MM.1S (cell line): ENCODE results near the gene AP5S1.

ENCODE experiments used
- DNase-seq: peaks from one replicate; pipeline ENCODE4 v3.0.0-alpha.2; 2015
- H2AFZ ChIP-seq: fragments of 300-600 bp; sonication (generic); 2 replicates; pipeline ENCODE4 v1.6.0; 2016; ENCODE audit warnings: antibody characterized with exemption, low read length
- H3F3A ChIP-seq: fragments of 300-600 bp; sonication (generic); 2 replicates; pipeline ENCODE4 v1.6.1; 2016; ENCODE audit warnings: mild to moderate bottlenecking, antibody characterized with exemption, low read length, moderate library complexity, mixed read lengths; ENCODE audit not compliant: insufficient read depth
- H3K27ac ChIP-seq: fragments of 300-600 bp; sonication (generic); 2 replicates; pipeline ENCODE4 v1.5.1; 2016; ENCODE audit warnings: mild to moderate bottlenecking, low read length
- H3K27me3 ChIP-seq: fragments of 300-600 bp; sonication (generic); replicated peaks from 2 replicates; pipeline ENCODE4 v1.6.0; 2016; ENCODE audit warnings: low read length; ENCODE audit not compliant: insufficient read depth
- H3K36me3 ChIP-seq: fragments of 300-600 bp; sonication (generic); replicated peaks from 2 replicates; pipeline ENCODE4 v1.6.1; 2016; ENCODE audit warnings: mild to moderate bottlenecking, low read length, mixed read lengths; ENCODE audit not compliant: insufficient read depth
- H3K4me1 ChIP-seq: fragments of 300-600 bp; sonication (generic); 2 replicates; pipeline ENCODE4 v1.6.1; 2016; ENCODE audit warnings: low read length, mixed read lengths
- H3K4me2 ChIP-seq: fragments of 300-600 bp; sonication (generic); 2 replicates; pipeline ENCODE4 v1.6.0; 2016; ENCODE audit warnings: low read depth, low read length
- H3K4me3 ChIP-seq: fragments of 300-600 bp; sonication (generic); 2 replicates; pipeline ENCODE4 v1.5.1; 2016; ENCODE audit warnings: low read length, mixed read lengths
- H3K79me2 ChIP-seq: fragments of 300-600 bp; sonication (generic); 2 replicates; pipeline ENCODE4 v1.6.1; 2016; ENCODE audit warnings: mixed run types, low read length, mixed read lengths
- H3K9ac ChIP-seq: fragments of 300-600 bp; sonication (generic); 2 replicates; pipeline ENCODE4 v1.6.1; 2016; ENCODE audit warnings: low read length, mixed read lengths
- H3K9me2 ChIP-seq: fragments of 300-600 bp; sonication (generic); replicated peaks from 2 replicates; pipeline ENCODE4 v1.6.1; 2016; ENCODE audit warnings: mild to moderate bottlenecking, low read length, mixed read lengths; ENCODE audit not compliant: insufficient read depth
- H3K9me3 ChIP-seq: fragments of 300-600 bp; sonication (generic); replicated peaks from 2 replicates; pipeline ENCODE4 v1.6.1; 2016; ENCODE audit warnings: mild to moderate bottlenecking, low read length, mixed read lengths; ENCODE audit not compliant: insufficient read depth
- H4K20me1 ChIP-seq: fragments of 300-600 bp; sonication (generic); 2 replicates; pipeline ENCODE4 v1.6.1; 2016; ENCODE audit warnings: mild to moderate bottlenecking, low read length, moderate library complexity, mixed read lengths; ENCODE audit not compliant: insufficient read depth
- EZH2 ChIP-seq: fragments of 300-600 bp; sonication (generic); optimal IDR thresholded peaks from 2 replicates; pipeline ENCODE3; 2017; ENCODE audit warnings: low read depth, mild to moderate bottlenecking, antibody characterized with exemption, low read length, mixed read lengths
- EZH2phosphoT487 ChIP-seq: fragments of 300-600 bp; sonication (generic); IDR thresholded peaks from 2 replicates; pipeline ENCODE4 v1.6.1; 2018; ENCODE audit warnings: antibody characterized with exemption, low read length
- TF ChIP-seq, protein P1 (sequence below): fragments of 300-600 bp; sonication (generic); IDR thresholded peaks from 2 replicates; pipeline ENCODE4 v1.5.1; 2016; ENCODE audit warnings: antibody characterized with exemption, low read length, mixed read lengths

AP5S1 gene

DNA sequence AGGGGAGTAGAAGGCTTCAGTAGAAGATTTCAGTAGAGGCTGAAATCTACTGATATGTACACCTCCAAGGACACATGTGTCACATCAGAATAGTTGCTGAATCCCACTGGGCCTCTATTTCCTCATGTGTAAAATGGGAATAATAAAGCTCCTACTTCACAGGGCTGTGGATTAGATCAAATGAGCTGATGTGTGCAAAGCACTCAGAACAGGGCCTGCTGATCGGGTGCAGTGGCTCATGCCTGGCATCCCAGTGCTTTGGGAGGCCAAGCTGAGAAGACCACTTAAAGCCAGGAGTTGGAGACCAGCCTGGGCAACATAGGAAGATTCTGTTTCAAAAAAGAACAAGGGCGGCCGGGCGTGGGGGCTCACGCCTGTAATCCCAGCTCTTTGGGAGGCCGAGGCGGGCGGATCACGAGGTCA is 8.1 kb upstream of the AP5S1 start:
- Histone ChIP-seq H3K4me3 (no peak overlapping the region), H3K79me2 (no peaks in the 10 kb centered on the region), H3K9me3 (no peaks in the 10 kb centered on the region), H3K9ac (no peak overlapping the region), H3F3A (no peaks in the 10 kb centered on the region; the same call in 1 of the 2 replicates), H3K4me2 (no peak overlapping the region), H2AFZ (no peak overlapping the region), H3K4me1 (no peaks in the 10 kb centered on the region), H4K20me1 (no peaks in the 10 kb centered on the region), H3K9me2 (no peaks in the 10 kb centered on the region), H3K27ac (no peak overlapping the region), H3K36me3 (no peaks in the 10 kb centered on the region), H3K27me3 (no peaks in the 10 kb centered on the region)
- DNase-seq, result no peak
- TF ChIP-seq EZH2, result no peak
- TF ChIP-seq EZH2phosphoT487, result no peak
- TF ChIP-seq, protein P1, sequence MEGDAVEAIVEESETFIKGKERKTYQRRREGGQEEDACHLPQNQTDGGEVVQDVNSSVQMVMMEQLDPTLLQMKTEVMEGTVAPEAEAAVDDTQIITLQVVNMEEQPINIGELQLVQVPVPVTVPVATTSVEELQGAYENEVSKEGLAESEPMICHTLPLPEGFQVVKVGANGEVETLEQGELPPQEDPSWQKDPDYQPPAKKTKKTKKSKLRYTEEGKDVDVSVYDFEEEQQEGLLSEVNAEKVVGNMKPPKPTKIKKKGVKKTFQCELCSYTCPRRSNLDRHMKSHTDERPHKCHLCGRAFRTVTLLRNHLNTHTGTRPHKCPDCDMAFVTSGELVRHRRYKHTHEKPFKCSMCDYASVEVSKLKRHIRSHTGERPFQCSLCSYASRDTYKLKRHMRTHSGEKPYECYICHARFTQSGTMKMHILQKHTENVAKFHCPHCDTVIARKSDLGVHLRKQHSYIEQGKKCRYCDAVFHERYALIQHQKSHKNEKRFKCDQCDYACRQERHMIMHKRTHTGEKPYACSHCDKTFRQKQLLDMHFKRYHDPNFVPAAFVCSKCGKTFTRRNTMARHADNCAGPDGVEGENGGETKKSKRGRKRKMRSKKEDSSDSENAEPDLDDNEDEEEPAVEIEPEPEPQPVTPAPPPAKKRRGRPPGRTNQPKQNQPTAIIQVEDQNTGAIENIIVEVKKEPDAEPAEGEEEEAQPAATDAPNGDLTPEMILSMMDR, result no peak

DNA sequence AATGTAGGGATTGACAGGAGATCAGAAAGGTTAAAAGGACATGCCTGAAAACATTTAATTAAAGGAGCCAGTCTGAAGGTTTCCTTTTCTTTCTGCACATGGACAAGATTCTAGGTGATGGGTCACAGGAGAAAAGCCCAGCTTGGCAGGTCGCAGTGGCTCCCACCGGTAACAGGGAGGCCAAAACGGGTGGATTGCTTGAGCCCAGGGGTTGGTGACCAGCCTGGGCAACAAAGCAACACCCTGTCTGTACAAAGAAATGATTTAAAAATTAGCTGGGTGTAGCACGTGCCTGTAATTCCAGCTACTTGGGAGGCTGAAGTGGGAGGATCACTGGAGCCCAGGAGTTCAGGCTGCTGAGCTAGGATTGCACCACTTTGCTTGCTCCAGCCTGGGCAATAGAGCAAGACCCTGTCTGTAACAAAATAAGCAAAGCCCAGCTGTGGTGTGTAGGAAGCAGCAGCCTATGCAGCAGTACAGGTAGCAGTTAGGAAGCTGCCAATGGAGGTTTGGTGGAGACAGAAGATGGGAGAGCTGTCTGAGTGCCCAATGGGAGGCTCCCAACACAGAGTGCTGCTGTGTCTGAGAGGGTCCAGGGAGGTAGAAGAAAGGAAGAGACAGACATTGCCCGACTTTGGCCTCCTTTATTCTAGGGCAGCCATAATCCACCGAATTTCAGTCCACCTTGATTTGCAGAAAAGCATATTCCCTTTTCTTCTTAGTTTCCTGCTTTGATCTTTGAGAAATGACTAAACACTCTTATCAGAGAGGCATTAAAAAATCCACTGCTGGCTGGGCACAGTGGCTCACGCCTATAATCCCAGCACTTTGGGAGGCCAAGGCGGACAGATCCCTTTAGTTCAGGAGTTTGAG is 7.1 kb upstream of the AP5S1 start:
- Histone ChIP-seq H3K27ac (no peak overlapping the region), H2AFZ (no peak overlapping the region), H3K79me2 (no peaks in the 10 kb centered on the region), H3K4me1 (no peaks in the 10 kb centered on the region), H3K9me2 (no peaks in the 10 kb centered on the region), H4K20me1 (no peaks in the 10 kb centered on the region), H3K36me3 (no peaks in the 10 kb centered on the region), H3F3A (no peaks in the 10 kb centered on the region), H3K4me3 (no peak overlapping the region), H3K27me3 (no peaks in the 10 kb centered on the region), H3K9ac (no peak overlapping the region), H3K9me3 (no peaks in the 10 kb centered on the region), H3K4me2 (no peak overlapping the region)
- no peak for TF ChIP-seq EZH2
- TF ChIP-seq, protein P1, result no peak
- no peak for TF ChIP-seq EZH2phosphoT487
- DNase-seq, result no peak

DNA sequence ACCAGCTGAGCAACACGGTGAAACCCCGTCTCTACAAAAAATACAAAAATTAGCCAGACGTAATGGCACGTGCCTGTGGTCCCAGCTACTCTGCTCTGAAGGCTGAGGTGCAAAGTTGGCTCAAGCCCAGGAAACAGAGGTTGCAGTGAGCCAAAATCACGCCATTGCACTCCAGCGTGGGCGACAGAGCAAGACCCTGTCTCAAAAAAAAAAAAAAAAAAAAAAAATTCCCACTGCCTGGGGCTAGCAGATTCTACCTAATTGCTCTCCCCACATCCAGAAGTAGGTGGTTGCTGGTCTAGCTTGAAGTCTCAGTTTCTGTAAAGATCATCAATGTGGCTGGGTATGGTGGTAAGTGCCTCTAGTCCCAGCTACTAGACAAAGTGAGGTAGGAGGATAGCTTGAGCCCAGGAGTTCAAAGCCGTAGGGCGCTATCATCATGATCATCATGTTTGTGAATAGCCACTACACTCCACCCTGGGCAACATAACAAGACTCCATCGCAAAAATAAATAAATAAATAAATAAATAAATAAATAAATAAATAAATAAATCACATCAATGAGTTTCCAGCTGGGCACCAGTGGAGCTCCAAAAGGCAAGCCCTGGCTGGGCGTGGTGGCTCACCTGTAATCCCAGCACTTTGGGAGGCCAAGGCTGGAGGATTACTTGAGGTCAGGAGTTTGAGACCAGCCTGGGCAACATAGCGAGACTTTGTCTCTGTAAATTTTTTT is 6.3 kb upstream of the AP5S1 start:
- Histone ChIP-seq H3K4me2 (no peak overlapping the region), H3K36me3 (no peaks in the 10 kb centered on the region), H3K9me2 (no peaks in the 10 kb centered on the region), H3K9me3 (no peaks in the 10 kb centered on the region), H2AFZ (no peak overlapping the region), H3F3A (no peaks in the 10 kb centered on the region), H3K4me3 (no peak overlapping the region), H3K4me1 (0 out of 2 replicates have a peak, but pooled peaks cover 5% of the 10 kb centered on the region), H3K27me3 (no peaks in the 10 kb centered on the region), H4K20me1 (no peaks in the 10 kb centered on the region), H3K9ac (no peak overlapping the region), H3K79me2 (no peaks in the 10 kb centered on the region), H3K27ac (no peak overlapping the region)
- no peak for DNase-seq
- TF ChIP-seq EZH2 (no peak), EZH2phosphoT487 (no peak)
- TF ChIP-seq, protein P1, result no peak
